ENCODE data around the gene CCDC86.
"Not testable (repeated sequence)": the region's sequence is repeated elsewhere in the genome, so short reads cannot be mapped to it uniquely, and the experiment has no call there.

Gene CCDC86, protein sequence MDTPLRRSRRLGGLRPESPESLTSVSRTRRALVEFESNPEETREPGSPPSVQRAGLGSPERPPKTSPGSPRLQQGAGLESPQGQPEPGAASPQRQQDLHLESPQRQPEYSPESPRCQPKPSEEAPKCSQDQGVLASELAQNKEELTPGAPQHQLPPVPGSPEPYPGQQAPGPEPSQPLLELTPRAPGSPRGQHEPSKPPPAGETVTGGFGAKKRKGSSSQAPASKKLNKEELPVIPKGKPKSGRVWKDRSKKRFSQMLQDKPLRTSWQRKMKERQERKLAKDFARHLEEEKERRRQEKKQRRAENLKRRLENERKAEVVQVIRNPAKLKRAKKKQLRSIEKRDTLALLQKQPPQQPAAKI

DNA sequence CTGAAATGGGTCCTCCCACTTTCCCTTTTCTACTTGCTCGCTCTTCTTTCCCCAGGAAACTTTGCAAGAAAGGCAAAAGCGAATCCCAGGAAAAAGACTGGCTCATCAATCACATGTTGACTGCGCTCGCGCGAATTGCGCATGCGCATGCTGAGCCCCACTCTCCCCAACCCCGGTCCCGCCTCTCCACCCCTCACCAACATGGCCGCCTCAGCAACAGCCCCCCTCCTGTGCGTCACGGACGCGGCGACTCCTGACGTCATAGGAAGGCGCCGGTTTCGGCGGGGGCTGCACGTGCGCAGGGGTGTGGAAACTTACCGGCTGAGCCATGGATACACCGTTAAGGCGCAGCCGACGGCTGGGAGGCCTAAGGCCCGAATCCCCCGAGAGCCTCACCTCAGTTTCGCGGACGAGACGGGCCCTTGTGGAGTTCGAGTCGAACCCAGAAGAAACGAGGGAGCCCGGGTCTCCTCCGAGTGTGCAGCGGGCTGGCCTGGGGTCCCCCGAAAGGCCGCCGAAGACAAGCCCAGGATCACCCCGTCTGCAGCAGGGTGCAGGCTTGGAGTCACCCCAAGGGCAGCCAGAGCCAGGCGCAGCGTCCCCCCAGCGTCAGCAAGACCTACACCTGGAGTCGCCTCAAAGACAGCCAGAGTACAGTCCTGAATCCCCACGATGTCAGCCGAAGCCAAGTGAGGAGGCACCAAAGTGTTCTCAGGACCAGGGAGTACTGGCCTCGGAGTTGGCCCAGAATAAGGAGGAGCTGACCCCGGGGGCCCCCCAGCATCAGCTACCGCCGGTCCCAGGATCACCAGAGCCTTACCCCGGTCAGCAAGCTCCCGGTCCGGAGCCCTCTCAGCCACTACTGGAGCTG, at the start of gene CCDC86:
TSS of gene CCDC86 (plus strand) at position 317 of the 871 bp plus-strand sequence. CDS start at position 329, 12 bp downstream.
- peak; percentile 98 for DNase-seq

DNA sequence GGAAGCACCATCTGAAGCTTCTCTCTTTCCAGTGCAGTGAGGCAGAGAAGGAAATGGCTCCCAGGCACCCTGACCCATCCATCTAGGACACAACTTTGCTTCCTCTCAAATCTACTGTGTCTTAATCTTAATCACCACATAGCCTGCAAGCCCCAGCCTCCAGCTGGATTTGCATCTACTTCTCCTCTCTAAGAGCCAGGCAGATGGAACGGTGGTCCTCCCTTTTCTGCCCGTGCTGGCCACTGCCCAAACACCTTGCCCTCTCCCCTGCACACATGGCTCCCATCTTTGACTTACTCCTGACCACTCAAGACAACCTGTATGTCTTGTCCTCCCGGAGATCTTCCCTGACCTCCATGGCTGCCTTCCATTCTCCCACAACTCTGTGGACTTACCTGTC, 49.4 kb upstream of the CCDC86 start:
- no peak for DNase-seq

DNA sequence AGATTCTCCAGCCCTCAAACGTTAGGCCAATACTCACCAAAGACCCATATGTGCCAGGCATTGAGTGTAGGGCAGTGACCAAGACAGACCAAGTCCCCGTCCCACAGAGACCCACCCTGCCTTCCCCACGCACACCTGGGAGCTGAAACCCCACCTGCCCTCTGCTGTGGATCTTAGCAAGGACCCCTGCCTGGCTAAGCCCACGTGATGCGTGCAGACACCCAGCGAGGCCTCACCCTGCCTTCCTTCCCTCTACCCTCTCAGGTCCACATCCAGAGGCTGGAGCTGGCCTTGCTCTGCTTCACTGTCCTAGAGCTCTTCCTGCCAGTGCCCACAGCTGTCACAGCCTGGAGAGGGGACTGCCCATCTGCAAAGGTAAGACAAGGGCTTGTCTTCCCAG, 46.6 kb upstream of the CCDC86 start:
- no peak for DNase-seq

DNA sequence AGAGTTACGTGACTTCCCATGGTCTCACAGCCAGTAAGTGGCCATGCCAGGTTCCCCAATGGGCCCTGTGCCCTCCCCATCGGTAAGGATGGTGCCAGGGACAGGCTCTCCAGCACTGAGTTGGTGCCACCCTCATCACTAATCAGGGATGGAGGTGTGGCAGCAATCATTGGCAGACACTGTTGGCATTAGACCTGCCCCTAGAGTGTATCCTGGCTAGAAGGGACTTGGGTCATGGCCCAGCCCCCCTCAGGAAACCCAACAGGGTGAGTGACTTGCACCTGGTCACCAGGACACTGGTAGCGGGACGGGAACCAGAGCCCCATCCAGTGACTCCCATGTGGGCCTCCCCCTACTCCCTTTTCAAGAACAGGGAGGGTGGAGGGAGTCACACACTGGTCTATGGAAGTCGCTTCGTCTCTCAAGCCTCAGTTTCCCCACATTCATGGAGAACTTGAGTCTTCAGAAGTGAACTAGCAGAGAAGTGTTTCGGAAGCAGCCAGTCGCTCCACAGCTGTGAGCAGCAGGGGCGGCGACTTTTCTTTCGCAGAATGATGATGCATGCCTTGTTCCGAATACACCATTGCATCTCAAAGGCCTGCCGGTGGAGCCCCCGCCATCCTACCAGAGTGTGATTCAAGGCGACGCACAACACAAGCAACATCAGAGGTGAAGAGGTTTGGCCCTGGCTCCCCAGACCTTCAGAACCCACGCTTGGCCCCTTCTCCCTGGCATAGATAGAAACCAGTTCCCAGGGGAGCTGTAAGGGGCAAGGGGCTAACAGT, 43.9 kb upstream of the CCDC86 start:
- no peak for DNase-seq

DNA sequence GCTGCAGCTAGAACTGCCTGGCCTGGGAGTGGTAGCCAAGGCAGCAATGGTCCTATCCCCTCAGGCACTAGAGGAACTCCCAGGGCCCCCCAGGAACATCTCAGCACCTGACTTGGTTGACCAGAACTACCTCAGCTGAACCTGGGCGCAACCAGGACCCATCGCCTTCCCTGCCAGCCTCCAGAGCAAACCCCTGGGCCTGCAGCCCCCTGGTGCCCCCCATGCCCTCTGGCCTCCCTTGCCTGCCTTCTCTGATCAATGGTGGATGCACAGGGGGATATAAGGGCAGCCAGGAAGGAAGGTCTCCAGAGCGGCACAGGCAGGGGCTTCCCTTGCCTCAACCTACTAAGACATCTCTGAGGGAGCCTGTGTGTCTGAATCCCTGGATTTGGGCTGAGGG, 43.3 kb upstream of the CCDC86 start:
- no peak for DNase-seq

DNA sequence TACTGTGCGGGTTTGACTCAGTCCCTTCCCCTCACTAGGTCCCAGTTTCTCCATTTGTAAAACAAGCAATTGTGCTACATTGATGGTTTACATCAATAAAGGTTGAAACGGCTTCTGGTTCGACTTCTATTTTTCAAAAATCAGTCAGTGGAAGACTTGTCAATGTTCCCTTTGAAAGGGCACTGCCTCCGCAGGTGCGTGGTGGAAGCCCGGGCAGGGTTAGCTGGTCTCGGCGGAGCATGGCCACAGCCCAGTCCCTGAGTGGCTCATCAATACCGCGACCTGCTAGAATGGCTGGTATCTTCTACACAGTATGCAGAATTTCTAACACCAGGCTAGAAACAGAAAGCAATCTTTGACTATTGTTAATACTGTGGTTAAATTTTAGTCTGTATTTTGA, 40.7 kb upstream of the CCDC86 start:
- DNase-seq = no peak

DNA sequence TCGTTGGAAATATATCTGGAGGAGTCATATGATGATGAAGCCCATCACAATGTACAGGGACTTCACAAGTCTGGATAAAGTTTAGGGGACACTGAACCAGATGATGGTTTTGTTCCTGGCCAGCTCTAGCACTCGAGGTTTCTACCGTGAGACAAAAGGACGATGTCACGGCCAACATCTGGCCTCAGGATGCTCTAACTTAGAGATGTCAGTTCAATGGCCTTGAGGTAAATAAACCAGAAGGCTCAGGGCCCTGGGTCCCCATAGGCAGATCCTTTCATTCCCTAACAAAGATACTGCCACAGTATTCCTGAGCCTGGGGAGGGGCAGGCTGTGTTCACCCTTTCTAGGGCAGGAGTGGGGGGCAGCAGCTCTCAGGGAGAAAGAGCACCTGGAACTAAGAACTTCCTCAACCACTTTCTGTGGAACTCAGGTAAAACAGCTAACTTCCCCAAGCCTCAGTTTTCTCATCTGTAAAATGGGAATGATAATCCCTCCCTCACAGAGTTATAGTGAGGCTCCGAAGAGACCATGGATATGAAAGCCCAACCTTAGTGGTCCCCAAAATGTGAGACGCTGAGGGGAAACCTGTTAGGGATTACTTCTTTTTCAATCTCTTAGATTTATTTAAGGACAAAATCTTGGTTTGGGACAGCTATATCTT, 38.5 kb upstream of the CCDC86 start:
- DNase-seq = no peak

DNA sequence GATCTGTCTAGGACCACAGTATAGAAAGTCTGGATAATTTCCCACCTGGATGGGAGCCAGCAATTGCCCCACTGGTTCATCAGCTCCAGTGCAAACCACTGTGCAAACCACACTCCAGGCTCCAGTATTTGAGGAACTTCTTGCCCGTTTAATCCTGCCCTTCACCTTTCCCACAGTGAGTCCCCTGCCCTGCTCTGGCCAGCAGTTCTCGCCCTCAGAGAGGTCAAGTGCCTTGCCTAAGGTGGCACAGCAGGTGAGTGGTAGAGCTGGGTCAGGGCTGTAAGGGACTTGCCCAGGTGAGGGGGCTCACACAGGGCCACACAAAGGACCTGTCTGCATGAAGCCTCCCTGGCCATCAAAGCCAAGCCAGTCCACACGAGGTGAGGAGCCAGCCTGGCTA, 32.7 kb upstream of the CCDC86 start:
- DNase-seq = no peak

DNA sequence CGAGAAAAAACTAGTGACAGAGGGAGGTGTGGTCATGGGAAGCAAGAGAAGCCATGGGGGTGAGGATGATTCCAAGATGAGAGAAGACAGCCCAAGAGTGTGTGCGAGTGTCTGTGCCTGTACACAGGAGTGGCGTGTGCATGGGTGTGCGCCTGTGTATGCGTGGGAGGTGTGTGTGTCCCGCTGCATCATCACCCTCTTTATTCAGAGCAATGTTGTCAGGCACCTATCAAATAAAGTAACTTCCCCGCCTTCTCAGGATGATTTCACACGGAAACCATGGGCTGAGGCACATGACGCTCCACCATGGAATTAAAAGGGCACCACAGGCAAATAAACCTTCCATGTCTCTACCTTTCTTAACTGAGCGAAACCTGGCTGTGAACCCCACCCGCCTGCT, 32.2 kb upstream of the CCDC86 start:
- no peak for DNase-seq

DNA sequence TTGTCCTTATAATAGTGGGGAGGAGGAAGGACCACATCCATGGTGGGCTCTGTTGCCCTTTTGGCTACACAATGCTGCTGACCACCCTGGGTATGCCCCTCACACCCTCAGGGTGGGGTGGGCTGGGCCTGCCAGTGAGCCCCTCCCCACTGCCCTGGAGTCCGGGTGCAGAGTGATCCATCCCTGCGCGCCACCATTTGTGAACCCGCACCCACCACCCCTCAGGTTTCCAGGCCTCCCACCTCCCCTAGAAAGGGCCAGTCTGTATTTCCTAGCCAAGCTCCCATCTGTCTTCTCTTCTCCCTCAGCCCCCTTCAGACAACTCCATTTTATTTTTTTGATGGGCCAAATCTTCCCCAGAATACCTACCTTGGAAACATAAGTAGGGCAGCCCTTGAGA, 31.8 kb upstream of the CCDC86 start:
- no peak for DNase-seq

DNA sequence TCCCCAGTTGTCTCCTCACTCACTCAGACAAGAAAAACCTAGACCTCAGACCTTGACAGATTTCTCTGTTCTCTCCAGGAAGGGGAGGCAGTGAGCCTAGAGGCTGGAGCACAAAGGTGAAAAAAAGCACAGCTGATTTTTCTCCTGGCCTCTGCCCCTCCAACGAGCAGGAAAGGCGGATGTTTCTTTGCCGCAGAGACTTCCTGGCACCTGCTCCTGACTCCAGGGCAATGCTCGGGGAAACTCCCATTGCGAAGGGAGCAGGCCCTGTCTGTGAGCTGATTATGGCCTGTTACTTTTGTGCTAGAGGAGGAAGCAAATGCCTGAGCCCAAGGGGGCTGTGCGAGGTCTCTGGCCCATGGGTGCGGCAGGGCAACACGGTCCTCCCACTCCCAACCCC, 31.3 kb upstream of the CCDC86 start:
- DNase-seq = no peak

DNA sequence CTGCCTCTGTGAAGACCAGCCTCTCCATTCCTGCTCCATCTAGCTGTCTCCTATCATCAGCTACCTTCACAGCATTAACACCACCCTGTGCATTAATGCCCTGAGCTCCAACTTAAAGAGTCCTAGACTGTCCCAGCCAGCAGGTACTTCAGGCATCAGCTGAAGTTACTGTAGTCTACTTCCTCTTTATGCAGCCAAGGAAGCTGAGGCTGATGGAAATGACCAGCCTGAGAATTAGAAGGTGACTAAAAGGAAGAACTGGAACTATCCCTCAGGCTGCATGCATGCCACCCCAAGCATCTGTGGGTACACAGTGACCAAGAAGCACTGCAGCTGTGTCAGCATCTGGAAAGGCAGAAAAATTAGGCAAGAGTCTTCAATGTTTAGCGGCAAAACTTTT, 28.6 kb upstream of the CCDC86 start:
- DNase-seq = no peak

DNA sequence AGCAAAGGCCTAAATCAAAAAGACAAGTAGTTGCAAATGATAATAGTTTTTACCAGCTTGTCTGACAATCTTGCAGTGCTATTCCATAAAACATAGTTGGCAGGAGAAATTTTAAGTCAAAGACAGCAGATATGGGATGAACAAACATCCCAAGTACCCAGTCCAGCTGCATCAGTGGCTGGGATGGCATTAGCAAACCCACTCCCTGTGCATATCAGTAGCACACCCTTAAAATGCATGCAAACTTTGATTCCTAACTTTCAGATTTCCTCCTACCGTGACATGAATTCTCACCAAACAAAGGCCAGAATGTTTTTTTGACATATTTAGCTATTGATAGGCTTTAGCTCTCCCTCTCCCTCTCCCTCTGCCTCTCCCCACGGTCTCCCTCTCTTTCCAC, 27.8 kb upstream of the CCDC86 start:
- DNase-seq = no peak

DNA sequence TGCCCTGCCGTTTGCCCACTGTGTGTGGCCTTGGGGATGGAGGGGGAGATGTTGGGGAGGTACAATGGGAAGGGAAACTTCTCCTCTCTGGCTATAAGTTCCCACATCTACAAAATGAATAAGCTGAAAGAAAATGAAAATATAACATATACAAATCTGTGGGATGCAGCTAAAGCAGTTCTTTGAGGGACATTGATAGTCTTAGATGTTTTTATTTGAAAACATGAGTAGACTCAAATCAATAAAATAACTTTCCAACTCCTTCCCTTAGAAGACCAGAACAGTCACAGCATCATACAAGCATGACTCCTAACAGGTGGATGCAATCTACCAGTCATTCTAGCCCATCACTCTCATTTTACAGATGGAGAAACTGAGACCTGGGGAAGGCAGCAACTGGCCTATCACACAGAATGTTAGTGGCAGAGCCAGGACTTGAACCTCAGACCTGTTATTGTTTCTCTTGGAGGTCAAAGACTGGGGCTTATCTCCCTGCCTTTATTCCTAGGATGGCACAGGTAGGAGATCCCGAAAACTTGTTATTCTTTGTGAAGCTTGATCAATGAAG, 25.2 kb upstream of the CCDC86 start:
- no peak for DNase-seq

DNA sequence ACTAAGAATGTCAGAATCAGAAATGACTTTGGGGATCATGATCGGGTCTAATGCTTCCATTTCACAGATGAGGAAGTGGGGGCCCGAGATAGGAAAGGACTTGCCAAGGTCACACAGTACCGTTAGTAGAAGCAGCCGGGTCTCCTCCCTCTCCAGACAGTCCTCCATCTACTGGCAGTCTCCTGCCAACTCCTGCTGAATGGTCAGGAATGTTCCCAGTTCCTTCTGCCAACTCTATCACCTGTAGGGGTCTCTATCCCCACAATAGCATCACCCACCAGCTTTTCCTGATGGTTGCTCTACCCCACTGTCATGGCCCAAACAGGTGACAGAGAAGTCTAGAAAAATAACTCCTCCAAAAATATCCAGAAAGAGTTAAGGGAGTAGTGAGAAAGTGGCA, 23.9 kb upstream of the CCDC86 start:
- no peak for DNase-seq

DNA sequence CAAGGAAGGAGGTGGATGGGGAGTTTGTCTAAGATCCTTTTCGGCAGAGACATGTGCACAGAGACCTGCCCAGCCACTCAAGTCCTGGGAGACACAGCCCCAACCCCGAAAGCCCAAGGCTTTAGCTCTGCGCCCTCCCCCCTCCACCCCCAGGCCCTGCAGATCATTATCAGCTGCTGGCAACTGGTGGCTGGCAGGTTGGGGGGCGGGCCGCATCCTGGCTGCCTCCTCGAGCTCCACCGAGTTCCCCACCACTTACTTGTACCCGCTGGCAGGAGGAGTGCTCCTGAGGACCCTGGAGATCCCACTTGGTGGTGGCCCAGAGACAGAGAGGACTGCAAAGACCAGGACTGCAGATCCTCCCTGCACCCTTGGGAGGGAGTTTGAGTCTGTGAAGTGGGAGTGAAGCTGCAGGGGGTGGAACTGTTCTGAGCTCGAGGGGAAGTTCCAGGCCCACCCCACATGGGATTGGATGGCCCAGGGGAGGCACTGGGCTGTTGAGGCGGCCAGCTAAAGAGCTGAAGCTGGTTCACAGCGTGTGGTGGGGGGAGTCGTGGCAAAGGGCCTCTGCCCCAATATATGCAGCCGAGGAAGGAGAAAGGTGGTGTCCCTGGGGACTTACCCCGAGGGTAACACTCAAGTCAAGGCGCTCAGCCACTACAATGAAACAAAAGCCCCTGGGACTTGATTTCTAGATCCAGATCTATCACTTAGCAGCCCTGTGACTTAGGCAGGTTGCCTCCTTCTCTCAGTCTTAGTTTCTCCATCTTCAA, 19.9 kb upstream of the CCDC86 start:
- no peak for DNase-seq

DNA sequence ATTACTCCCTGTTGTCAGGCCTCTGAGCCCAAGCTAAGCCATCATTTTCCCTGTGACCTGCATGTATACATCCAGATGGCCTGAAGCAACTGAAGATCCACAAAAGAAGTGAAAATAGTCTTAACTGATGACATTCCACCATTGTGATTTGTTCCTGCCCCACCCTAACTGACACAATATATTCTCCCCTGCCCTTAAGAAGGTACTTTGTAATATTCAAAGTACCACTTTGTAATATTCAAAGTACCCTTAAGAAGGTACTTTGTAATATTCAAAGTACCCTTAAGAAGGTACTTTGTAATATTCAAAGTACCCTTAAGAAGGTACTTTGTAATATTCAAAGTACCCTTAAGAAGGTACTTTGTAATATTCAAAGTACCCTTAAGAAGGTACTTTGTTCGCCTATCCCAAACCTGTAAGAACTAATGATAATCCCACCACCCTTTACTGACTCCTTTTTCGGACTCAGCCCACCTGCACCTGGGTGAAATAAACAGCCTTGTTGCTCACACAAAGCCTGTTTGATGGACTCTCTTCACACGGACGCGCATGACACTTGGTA, 18.1 kb upstream of the CCDC86 start:
- not testable (repeated sequence) for DNase-seq

DNA sequence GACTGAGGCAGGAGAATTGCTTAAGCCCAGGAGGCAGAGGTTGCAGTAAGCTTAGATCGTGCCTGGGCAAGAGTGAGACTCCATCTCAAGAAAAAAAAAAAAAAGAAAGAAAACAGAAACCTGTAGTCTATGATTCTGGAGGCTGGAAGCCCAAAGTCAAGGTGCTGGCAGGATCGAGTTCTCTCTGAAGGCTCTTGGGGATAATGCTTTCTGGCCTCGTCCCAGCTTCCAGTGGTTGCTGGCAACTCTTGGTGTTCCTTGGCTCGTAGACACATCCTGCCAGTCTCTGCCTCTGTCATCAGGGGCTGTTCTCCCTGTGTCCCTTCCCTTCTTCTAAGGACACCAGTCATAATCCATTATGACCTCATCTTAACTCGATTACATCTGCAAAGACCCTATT, 16.8 kb upstream of the CCDC86 start:
- DNase-seq = no peak

DNA sequence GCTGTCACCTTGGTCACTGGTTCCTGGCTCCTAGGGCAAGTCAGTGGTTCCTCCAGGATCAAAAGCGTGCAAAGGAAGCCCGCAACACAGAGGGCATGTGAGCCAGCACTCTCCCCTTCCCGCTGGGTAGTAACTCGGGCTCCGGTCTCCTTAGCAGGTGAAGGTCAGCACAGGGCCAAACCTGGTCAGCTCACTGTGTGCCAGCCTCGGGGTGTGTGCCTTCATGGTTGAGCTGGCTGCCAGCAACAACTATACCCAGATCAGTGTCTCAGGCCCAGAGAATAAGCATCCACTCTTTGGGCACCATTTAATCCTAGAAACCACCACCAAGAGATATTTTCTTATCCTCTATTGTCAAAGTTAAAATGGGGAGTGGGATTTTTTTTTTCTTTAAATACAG, 16.1 kb upstream of the CCDC86 start:
- no peak for DNase-seq

DNA sequence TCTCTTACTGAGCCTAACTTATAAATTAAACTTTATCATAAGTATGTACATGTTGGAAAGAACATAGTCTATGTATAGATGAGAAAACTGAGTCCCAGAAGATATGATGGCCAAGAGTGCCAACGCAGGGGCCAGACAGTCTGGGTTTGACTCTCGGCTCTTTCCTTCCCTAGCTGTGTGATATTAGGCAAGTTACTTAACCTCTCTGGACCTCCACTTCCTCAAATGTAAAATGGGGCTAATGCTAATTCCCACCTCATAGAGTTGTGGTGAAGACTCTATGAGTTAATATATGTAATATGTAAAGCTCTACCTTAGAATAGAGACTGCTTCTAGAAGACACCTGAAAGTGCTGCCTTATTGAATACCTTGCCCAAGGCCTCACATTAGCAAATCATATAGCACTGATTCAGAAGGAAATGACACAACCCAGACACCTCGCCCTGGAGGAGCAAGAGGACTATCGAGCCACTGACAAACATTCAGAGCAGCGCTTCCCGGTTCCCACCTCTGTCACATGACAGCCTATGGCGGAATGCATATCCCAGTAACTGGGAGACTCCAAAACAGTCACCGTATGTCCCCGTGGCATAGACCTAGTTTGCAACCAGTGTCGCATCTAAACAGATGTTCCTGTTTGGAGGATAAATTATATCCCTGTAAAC, 11.3 kb upstream of the CCDC86 start:
- DNase-seq = no peak

DNA sequence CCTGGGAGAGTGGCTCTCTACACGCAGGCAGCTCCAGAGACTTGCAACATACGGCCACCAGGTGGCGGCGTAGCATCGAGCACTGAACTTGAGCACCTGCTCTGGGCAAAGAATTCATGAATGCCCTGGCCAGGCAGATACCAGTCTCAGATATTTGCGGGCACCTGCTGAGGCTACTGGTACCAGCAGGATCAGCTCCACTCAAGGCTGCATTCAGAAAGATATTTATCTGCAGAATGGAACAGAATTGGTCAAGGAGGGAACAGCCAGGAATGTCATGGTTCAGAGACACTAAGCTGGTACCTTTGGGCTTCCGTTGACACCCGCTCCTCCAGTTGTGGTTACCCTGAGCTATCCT, 10.8 kb upstream of the CCDC86 start:
- DNase-seq = peak; percentile 81
